ENCODE measurements around the gene DNAH2.

GRCh38 chr17:7714721-7715594 is 2.6 kb upstream of the DNAH2 start:
- TF ChIP-seq CTCF (IDR thresholded peaks at IDR 0.05; ENCODE audit: poor library complexity, severe bottlenecking): no peak
- TF ChIP-seq TAF1 (IDR thresholded peaks at IDR 0.05; ENCODE audit: low read depth): no peak
- TF ChIP-seq EZH2 (IDR thresholded peaks at IDR 0.05; ENCODE audit: borderline replicate concordance, insufficient read depth, low read length, poor library complexity, severe bottlenecking): no peak
- TF ChIP-seq RAD21 (conservative IDR thresholded peaks at IDR 0.05): no peak
- TF ChIP-seq MXI1 (conservative IDR thresholded peaks at IDR 0.05; ENCODE audit: poor library complexity, severe bottlenecking): no peak
- TF ChIP-seq EP300 (conservative IDR thresholded peaks at IDR 0.05; ENCODE audit: poor library complexity, severe bottlenecking): no peak
- no peak for TF ChIP-seq SMC3 (conservative IDR thresholded peaks at IDR 0.05; ENCODE audit: poor library complexity)
